BJ (cell line): ENCODE data around the gene DCAF5. TPM values are rescaled to one million over a fixed set of nuclear protein-coding genes. Genes with fewer than 3 reads are reported as not detected.

Experiments
- CTCF ChIA-PET: fragments of 350-600 bp; formaldehyde crosslinking; extraction: SDS; loops from one replicate; lab custom pipeline; 2021; ENCODE audit warnings: antibody characterized with exemption, inconsistent platforms; lab: Yijun Ruan, JAX
- POLR2A ChIA-PET: fragments of 300-600 bp; sonication (Branson Sonifier 250); formaldehyde crosslinking; extraction: SDS; loops from one replicate; lab custom pipeline; 2021; ENCODE audit warnings: antibody characterized with exemption; lab: Charles Lee
- DNase-seq: peaks from one replicate; pipeline ENCODE4 v3.0.0-alpha.2; 2011; ENCODE audit warnings: low read depth
- H3K27me3 ChIP-seq: 2 replicates; pipeline ENCODE4 v1.6.0; 2011; ENCODE audit warnings: low read length; ENCODE audit not compliant: control insufficient read depth, insufficient read depth
- H3K36me3 ChIP-seq: 2 replicates; pipeline ENCODE4 v1.5.1; 2011; ENCODE audit warnings: low read length; ENCODE audit not compliant: control insufficient read depth, insufficient read depth
- H3K4me3 ChIP-seq: 2 replicates; pipeline ENCODE4 v1.5.1; 2011; ENCODE audit warnings: low read depth, mild to moderate bottlenecking, control low read depth, low read length
- polyA plus RNA-seq: library from polyadenylated mRNA; depleted of rRNA; stranded (reverse); fragments of >200 nt; gene quantifications from 2 replicates; pipeline ENCODE4 v1.2.3, GENCODE V29; 2011
- TF ChIP-seq, protein P1 (sequence below): IDR thresholded peaks from 2 replicates; pipeline ENCODE4 v1.5.1; 2011; ENCODE audit warnings: low read depth, mild to moderate bottlenecking, control low read depth, inconsistent platforms, low read length, moderate library complexity; ENCODE audit not compliant: insufficient read depth

The DCAF5 gene
- polyA plus RNA-seq, 1 experiment = 42.0 TPM

DNA sequence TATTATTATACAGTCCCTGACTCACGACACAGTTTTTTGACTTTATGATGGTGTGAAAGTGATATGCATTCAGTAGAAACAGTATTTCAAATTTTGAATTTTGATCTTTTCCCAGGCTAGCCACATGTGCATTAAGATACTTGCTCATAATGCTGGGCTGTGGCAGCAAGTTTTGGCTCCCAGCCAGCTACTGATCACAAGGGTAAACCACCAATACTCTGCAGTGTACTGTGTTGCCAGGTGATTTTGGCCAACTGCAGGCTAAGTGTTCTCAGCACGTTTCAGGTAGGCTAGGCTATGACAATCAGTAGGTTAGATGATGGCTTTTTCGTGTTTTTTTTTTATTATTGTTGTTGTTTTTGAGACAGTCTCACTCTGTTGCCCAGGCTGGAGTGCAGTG is 104.5 kb downstream of the DCAF5 start:
- ChIA-PET POLR2A (no interaction called here), CTCF (interaction anchor here (0.9 to 1.7 kb wide), 2 partner anchors 8 to 12 kb away, joined by 4 to 6 read pairs; no protein-coding TSS in a partner anchor)
- Histone ChIP-seq H3K36me3 (no peaks in the 10 kb centered on the region), H3K27me3 (no peaks in the 10 kb centered on the region), H3K4me3 (no peak overlapping the region)
- TF ChIP-seq, protein P1, sequence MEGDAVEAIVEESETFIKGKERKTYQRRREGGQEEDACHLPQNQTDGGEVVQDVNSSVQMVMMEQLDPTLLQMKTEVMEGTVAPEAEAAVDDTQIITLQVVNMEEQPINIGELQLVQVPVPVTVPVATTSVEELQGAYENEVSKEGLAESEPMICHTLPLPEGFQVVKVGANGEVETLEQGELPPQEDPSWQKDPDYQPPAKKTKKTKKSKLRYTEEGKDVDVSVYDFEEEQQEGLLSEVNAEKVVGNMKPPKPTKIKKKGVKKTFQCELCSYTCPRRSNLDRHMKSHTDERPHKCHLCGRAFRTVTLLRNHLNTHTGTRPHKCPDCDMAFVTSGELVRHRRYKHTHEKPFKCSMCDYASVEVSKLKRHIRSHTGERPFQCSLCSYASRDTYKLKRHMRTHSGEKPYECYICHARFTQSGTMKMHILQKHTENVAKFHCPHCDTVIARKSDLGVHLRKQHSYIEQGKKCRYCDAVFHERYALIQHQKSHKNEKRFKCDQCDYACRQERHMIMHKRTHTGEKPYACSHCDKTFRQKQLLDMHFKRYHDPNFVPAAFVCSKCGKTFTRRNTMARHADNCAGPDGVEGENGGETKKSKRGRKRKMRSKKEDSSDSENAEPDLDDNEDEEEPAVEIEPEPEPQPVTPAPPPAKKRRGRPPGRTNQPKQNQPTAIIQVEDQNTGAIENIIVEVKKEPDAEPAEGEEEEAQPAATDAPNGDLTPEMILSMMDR = no peak
- DNase-seq = no peak

GRCh38 chr14:69047255-69047654 is 105.7 kb downstream of the DCAF5 start:
- Histone ChIP-seq H3K4me3 (no peak overlapping the region), H3K27me3 (no peaks in the 10 kb centered on the region), H3K36me3 (no peaks in the 10 kb centered on the region)
- ChIA-PET POLR2A (no interaction called here), CTCF (interaction anchor here (1.3 kb wide), 1 partner anchor 9 kb away, joined by 3 read pairs; no protein-coding TSS in a partner anchor)
- TF ChIP-seq, protein P1 = no peak
- DNase-seq = no peak

DNA sequence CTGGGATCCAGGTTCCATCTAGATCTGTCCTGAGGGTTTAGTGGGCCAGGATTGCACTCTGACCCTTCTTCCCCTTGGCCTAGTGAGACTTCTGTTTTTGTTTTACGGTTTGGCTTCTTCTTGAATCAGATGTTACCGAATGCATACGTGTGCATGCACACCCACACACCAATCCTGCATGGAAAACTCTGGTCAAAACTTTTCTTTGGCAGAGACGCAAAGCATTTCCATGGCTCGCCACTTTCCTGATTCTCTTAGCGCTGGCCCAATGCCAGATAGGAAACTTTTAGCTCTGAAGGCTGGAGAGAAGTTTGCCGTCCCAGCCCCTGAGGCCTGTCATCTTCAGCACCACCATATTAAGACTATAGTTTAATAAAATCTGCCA is 106.5 kb downstream of the DCAF5 start:
- CTCF ChIA-PET = interaction anchor here (1.3 kb wide), 1 partner anchor 8 kb away, joined by 3 read pairs; no protein-coding TSS in a partner anchor
- TF ChIP-seq, protein P1 = no peak
- Histone ChIP-seq H3K4me3 (no peak overlapping the region), H3K27me3 (no peaks in the 10 kb centered on the region), H3K36me3 (no peaks in the 10 kb centered on the region)
- POLR2A ChIA-PET = no interaction called here
- DNase-seq = no peak

DNA sequence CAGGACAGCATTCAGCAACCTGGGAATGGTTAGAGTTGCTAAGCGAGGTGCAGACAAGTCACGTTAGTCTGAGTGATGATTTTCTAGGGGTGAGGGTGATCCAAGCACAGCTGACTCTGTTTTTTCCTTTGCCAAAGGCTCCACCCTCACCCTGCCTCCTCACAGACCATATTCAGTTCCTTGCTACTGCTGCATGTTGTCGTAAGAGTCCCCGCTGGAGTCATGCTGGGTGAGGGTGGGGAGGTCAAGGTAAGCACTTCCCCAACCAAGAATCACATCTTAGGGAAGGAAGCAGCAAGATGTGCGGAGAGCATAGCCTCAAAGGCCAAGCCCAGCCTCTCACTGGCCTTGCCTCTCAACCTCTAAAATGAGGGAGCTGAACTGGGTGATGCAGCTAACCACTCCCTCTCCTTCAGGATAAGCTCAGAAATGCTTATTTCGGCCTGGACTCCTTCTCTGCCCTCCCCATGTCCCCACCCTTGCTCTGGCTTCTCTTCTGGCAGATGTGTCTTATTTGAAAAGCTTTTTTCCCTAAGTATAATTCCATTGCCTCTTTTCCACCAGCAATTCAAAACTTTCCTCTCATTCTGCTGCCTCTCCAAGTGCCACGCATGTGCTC is 107.0 kb downstream of the DCAF5 start:
- H3K4me3 ChIP-seq = no peak overlapping the region
- DNase-seq = no peak
- TF ChIP-seq, protein P1 = no peak
- no peaks in the 10 kb centered on the region for H3K36me3 ChIP-seq
- no peaks in the 10 kb centered on the region for H3K27me3 ChIP-seq
- ChIA-PET POLR2A (no interaction called here), CTCF (interaction anchor here (0.7 to 3.0 kb wide), 2 partner anchors 44 to 183 kb away, joined by 3 to 9 read pairs; no protein-coding TSS in a partner anchor)

DNA sequence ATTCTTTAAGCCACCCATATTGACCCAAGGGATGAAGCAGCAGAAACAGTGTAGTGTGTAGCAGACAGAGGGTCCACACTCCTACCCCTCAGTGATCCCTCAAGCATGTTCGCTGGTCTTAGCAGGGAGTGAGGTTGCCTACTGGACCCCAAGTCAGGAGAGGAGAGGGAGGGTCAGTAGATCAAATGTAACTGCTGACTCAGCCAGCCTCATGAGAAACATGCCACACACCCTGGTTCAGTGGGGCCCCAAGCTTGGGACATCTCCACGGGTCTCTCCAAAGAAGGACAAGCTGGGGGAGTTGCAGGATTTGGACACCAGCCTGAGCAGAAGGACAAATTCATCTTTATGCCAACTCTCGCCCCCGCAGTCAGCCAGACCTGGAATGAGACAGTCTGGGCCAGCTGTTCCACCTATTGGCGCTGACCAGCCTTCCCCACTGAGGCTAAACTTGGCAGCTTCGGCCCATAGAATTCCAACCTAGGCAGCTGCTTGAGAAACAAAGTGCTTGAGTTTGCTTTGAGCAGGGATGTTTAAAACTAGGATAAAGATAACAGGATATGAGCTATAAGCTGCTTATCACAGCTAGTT is 107.9 kb downstream of the DCAF5 start:
- DNase-seq = no peak
- Histone ChIP-seq H3K27me3 (no peaks in the 10 kb centered on the region), H3K4me3 (no peak overlapping the region), H3K36me3 (no peaks in the 10 kb centered on the region)
- ChIA-PET CTCF (interaction anchor here (3.0 kb wide), 1 partner anchor 45 kb away, joined by 9 read pairs; no protein-coding TSS in a partner anchor), POLR2A (no interaction called here)
- TF ChIP-seq, protein P1 = no peak
